NCI-H748 (cell line): ENCODE measurements around the gene MAPKBP1.

Source experiments
- DNase-seq: peaks from one replicate; lab custom pipeline; 2025; ENCODE audit not compliant: unreplicated experiment; lab: John Stamatoyannopoulos, UW

MAPKBP1 gene

GRCh38 chr15:41783296-41783695 is 9.0 kb downstream of the MAPKBP1 start:
- no peak for DNase-seq

DNA sequence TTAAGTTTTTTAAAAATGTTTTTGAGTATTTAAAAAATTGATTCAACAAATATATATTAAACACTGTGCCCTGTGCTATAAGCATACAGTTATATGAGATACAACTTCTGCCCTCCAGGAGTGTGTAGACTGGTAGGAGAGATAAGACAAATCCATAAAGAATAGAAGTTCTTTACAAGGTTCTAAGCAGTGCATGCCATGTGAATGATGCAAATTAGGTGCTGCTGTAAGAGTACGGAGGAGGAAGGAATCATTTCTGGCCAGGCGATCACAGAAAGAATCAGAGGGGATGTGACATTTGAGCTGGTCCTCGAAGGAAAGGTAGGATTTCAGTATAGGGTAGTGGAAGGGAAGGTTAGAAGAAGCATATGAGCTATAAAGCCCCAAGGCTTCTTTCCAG is 14.0 kb downstream of the MAPKBP1 start:
- no peak for DNase-seq

DNA sequence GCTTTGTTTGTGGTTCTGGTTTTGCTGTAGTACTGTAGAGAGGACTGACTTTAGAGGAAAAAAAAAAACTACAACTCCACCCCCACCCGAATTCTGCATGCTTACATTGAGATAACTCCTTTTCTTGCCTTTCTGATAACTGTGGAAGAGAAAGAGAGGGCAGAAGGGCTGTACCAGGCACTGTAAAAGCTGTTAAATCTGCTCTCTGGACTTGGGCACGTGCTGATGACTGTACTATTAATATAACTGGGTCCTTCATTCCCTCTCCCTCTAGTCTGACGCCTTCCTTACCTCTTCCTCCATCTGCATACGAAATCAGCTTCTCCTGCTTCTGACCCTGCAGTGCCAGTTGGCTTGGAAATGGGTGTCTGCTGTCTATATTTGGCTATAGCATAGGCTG is 15.0 kb downstream of the MAPKBP1 start:
- DNase-seq, result no peak

- DNase-seq, result no peak
Observed at GRCh38 chr15:41789662-41790061, 15.4 kb downstream of the MAPKBP1 start.

DNA sequence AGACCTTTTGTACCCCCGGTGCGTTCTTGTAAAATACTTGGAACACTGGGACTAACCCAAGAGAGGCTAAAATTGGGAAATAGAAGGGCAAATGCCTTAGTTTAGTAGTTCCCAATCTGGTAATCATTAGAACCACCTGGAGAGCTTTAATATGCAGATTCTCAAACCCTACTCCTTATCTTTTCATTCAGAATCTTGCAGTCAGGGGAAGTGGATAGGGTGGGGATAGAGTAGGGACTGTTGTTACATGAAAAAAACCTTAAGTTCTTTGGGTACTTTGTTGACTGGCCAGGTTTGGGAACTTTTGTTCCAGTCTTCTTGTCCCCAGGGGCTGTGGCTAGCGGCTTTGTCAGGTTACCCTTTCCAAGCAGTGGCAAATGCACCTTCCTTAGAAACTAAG is 15.9 kb downstream of the MAPKBP1 start:
- DNase-seq, result no peak

DNA sequence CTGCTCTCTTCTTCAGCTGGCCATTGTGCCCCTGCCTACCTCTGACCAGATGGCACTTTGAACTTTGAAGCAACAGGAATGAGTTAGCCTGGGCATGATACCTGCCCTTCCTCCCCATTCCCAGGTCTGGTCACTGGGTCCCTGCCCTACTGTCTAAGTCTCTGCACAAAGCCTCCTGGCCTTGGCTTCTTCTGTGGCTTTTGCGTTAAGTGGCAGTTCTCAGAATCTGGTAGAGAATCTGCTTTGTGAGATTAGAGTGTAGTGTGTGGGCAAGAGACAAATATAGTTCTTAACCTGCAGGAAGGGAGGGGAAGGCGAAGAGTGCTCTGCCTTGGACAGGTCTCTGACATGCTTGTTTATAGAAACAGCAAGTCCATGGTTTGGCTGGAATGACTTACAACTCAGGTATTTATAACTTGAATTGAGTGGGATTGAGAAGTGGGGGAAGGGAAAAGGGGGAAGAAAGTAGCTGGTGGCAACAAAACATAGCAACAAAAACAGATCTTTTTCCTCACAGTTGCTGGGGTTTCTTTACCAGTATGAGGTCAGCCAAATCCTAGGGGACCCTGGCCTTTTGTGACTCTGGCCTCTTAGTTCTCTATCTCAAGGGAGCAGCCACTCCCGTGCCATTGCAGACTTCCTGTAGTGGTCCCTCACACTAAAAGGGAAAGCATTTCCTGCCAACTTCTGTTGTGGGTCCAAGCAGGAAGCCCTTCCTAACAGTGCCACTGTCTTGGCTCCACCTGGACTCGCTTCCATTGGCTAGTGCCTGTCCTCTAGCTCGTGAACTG is 16.7 kb downstream of the MAPKBP1 start:
- no peak for DNase-seq

DNA sequence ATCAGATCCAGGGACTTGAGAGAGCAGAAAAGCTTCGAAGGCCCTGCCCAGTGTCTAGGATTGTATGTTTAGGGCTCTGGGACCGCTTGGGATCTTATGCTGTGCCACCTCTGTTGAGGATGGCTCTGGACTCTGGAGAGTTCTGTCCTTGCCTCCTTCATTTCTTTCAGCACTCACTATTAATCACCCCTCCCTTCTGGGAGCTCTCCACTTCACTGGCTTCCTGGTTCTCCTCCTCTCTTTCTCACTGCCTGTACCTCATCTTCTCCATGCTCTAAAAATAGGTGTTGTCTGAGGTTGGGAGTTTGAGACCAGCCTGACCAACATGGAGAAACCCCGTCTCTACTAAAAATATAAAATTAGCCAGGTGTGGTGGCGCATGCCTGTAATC is 17.3 kb downstream of the MAPKBP1 start:
- DNase-seq, result no peak

DNA sequence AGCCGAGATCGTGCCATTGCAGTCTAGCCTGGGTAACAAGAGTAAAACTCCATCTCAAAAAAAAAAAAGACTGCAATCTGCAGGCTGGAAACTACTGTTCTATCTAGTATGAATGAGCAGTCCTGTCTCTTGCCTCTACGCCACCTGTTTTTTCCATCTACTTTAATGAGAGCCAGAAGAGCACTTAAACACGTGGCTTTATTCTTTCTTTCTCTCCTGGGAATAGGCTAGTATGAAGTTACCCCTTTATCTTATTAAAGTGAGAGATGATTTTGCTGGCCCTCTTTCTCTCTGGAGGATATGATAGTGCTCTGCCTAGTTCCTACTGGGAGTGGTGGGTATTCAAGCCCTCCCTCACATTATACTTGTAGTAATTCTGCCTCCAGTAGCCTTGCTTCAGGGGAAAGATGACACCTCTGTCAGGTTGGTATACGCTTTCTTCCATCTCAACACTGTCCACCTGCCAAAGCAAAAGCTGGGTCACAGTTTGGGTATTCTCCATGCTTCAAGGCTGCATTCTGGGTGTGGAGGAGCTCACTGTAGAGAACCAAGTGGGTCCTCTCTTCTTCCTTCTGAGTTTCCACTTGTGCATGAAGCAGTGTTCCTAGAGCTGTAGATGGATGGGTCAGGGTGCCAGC is 17.8 kb downstream of the MAPKBP1 start:
- no peak for DNase-seq

- DNase-seq, result no peak
Observed at GRCh38 chr15:41794081-41794480, 19.8 kb downstream of the MAPKBP1 start.

GRCh38 chr15:41795996-41796856 is 21.9 kb downstream of the MAPKBP1 start:
- no peak for DNase-seq

- no peak for DNase-seq
Observed at GRCh38 chr15:41797201-41797944, 23.1 kb downstream of the MAPKBP1 start.

GRCh38 chr15:41798607-41799487 is 24.6 kb downstream of the MAPKBP1 start:
- no peak for DNase-seq

DNA sequence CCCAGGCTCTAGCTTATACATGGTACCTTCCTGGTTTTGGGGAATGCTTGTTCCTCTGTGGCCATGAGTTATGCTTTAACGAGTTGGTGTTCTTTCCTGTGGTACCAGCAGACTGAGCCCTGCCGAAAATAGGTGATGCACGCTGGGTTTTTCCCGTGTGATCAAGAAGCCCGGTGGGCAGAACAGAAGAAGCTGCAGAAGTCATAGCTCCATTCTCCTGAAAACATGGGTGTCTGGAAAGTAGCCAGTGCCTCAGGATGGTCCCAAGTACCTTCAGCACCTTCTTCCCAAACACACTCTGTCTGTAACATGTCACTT is 25.2 kb downstream of the MAPKBP1 start:
- DNase-seq, result no peak

GRCh38 chr15:41801185-41801584 is 26.9 kb downstream of the MAPKBP1 start:
- no peak for DNase-seq

DNA sequence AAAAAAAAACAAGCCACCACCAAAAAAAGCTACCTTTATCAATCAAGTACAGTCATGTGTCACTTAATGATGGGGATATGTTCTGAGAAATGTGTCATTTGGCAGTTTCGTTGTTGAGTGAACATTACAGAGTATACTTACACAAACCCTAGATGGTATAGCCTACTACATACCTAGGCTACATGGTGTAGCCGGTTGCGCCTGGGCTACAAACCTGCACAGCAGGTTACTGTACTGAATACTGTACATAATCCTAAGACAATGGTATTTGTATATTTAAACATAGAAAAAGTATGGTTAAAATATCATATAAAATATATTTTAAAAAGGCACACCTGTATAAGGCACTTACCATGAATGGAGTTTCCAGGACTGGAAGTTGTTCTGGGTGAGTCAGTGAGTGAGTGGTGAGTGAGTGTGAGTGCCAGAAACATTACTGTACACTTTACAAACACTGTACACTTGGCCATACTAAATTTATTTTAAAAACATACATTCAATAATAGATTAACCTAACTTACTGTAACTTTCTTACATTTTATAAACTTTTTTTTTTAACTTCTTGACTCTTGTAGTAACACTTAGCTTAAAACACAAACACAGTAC is 27.7 kb downstream of the MAPKBP1 start:
- no peak for DNase-seq

GRCh38 chr15:41804361-41804760 is 30.1 kb downstream of the MAPKBP1 start:
- no peak for DNase-seq

DNA sequence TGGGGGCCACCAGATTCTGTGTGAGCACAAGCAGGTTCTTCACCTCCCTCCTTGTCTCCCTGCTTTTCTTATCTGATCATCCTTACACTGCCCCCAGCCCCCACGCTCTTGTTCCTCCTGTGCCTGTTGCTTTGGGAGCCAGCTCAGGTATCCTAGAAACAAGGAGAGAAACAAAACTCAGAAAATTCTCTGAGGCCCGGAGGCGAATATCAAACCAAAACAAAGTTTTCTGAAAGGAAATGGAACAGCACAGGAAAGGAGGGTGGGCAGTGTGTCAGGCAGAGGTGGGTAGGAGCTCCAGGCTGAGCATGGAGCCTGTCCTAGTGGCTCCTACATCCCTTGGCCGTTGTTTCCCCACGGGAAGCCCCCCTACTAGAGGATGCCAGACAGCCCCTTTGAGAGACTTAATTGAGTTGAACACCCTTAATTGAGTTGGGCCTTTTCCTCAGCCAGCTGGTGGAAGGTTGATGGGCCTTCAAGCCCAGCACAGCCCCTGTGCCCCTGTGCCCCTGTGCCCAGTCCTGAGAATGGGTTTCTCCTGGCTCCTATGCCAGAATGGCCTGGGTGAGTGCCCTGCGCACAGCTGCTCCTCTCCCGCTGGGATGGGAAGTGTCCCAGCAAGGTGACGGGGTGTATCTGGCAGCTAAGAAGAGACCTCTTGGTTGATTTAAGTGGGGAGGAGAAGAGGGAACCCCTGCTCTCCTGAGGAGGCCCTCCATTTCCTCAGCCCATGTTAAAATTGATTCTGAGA is 30.8 kb downstream of the MAPKBP1 start:
- no peak for DNase-seq

DNA sequence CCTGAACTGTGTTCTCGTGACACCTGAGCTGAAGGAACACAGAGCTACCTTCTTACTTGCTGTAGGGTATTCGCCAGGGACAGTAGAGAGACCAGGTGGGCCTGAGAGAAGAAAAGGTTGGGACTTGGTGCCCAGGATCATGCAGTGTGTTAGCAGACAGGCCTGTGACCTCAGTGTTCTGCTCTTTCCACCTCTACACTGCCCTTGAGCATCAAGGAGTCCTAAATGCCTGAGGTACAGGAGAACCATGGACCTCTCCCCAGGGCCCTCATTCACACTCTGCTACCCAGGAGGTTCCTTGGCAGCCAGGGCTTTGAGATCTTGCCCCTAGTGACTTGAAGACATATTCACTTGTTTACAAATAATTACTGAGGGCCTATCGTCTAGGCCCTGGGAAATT is 31.4 kb downstream of the MAPKBP1 start:
- no peak for DNase-seq
